HEK293 (cell line): Measurements from ENCODE around the gene ZNF488.

Experiments used
- CTCF ChIA-PET: fragments of 350-600 bp; formaldehyde crosslinking; extraction: SDS; loops from one replicate; lab custom pipeline; 2021; ENCODE audit warnings: antibody characterized with exemption; lab: Yijun Ruan, JAX
- POLR2A ChIA-PET: fragments of 300-600 bp; formaldehyde crosslinking; extraction: SDS; loops from one replicate; lab custom pipeline; 2020; ENCODE audit warnings: antibody characterized with exemption, inconsistent platforms; lab: Yijun Ruan, JAX
- H3K27ac ChIP-seq: fragments of 200-500 bp; sonication (Bioruptor generic); 2 replicates; pipeline ENCODE4 v1.5.1; 2014; ENCODE audit warnings: low read depth, low read length, control low read depth, inconsistent platforms; ENCODE audit errors: extremely low read depth
- H3K36me3 ChIP-seq, 2 experiments: fragments of 200-500 bp in 1 of 2; sonication (Bioruptor generic) in 1 of 2; 1 replicate in 1 of 2; 2 replicates in 1 of 2; pipeline ENCODE4 v1.5.1; 2014 to 2017; ENCODE audit warnings: inconsistent platforms in 2 of 2, low read length in 2 of 2; ENCODE audit not compliant: control insufficient read depth in 2 of 2, insufficient read depth in 1 of 2
- H3K4me1 ChIP-seq: fragments of 200-500 bp; sonication (Bioruptor generic); 2 replicates; pipeline ENCODE4 v1.5.1; 2014; ENCODE audit warnings: mild to moderate bottlenecking, low read length, inconsistent platforms; ENCODE audit not compliant: control insufficient read depth, insufficient read depth
- H3K4me3 ChIP-seq: 2 replicates; pipeline ENCODE4 v1.5.1; 2011; ENCODE audit warnings: low read depth, mild to moderate bottlenecking, control low read depth, low read length, moderate library complexity
- H3K9me3 ChIP-seq: fragments of 200-500 bp; sonication (Bioruptor generic); 2 replicates; pipeline ENCODE4 v1.5.1; 2014; ENCODE audit warnings: low read depth, low read length, inconsistent platforms; ENCODE audit not compliant: control insufficient read depth, insufficient read depth
- KLF10 ChIP-seq: fragments of 450-650 bp; IDR thresholded peaks from 2 replicates; pipeline ENCODE4 v1.5.1; 2018; ENCODE audit warnings: missing biosample characterization, mild to moderate bottlenecking, missing genetic modification characterization
- RBAK ChIP-seq: fragments of 450-650 bp; formaldehyde crosslinking; IDR thresholded peaks from 2 replicates; pipeline ENCODE4 v1.5.1; 2016; ENCODE audit warnings: missing biosample characterization, missing genetic modification characterization
- SETDB1 ChIP-seq: IDR thresholded peaks from one replicate; pipeline ENCODE4 v1.6.1; 2017; ENCODE audit warnings: mild to moderate bottlenecking, low read length, moderate library complexity, mixed read lengths; ENCODE audit not compliant: insufficient read length
- YY1 ChIP-seq: fragments of 450-650 bp; formaldehyde crosslinking; IDR thresholded peaks from 2 replicates; pipeline ENCODE4 v1.5.1; 2018; ENCODE audit warnings: missing biosample characterization, missing genetic modification characterization
- ZBTB7A ChIP-seq: fragments of 450-650 bp; formaldehyde crosslinking; IDR thresholded peaks from 2 replicates; pipeline ENCODE4 v1.5.1; 2016; ENCODE audit warnings: low read depth, missing biosample characterization, missing genetic modification characterization
- ZBTB8A ChIP-seq: fragments of 450-650 bp; formaldehyde crosslinking; IDR thresholded peaks from 2 replicates; pipeline ENCODE4 v1.5.1; 2016; ENCODE audit warnings: missing biosample characterization, missing genetic modification characterization
- ZNF292 ChIP-seq: fragments of 450-650 bp; formaldehyde crosslinking; IDR thresholded peaks from 2 replicates; pipeline ENCODE4 v1.5.1; 2016; ENCODE audit warnings: low read depth, missing biosample characterization, missing genetic modification characterization, borderline replicate concordance
- ZNF354C ChIP-seq: fragments of 450-650 bp; formaldehyde crosslinking; IDR thresholded peaks from 2 replicates; pipeline ENCODE4 v1.5.1; 2016; ENCODE audit warnings: missing biosample characterization, missing genetic modification characterization, low read depth, borderline replicate concordance
- ZNF391 ChIP-seq: fragments of 450-650 bp; formaldehyde crosslinking; IDR thresholded peaks from 2 replicates; pipeline ENCODE4 v1.5.1; 2016; ENCODE audit warnings: low read depth, missing biosample characterization, missing genetic modification characterization, borderline replicate concordance
- ZNF394 ChIP-seq: fragments of 450-650 bp; formaldehyde crosslinking; IDR thresholded peaks from 2 replicates; pipeline ENCODE4 v1.5.1; 2016; ENCODE audit warnings: missing biosample characterization, missing genetic modification characterization, mild to moderate bottlenecking, moderate library complexity, borderline replicate concordance
- ZNF561 ChIP-seq: fragments of 450-650 bp; IDR thresholded peaks from 2 replicates; pipeline ENCODE4 v1.5.1; 2018; ENCODE audit warnings: missing biosample characterization, missing genetic modification characterization, borderline replicate concordance
- TF ChIP-seq, protein P1 (sequence below): fragments of 450-650 bp; IDR thresholded peaks from 2 replicates; pipeline ENCODE4 v1.5.1; 2018; ENCODE audit warnings: missing biosample characterization, mild to moderate bottlenecking, missing genetic modification characterization
- TF ChIP-seq, protein P2 (sequence below): fragments of 450-650 bp; formaldehyde crosslinking; IDR thresholded peaks from 2 replicates; pipeline ENCODE4 v1.5.1; 2016; ENCODE audit warnings: missing biosample characterization, missing genetic modification characterization, borderline replicate concordance
- TF ChIP-seq, protein P3 (sequence below): fragments of 450-650 bp; formaldehyde crosslinking; IDR thresholded peaks from 2 replicates; pipeline ENCODE4 v1.5.1; 2016; ENCODE audit warnings: missing biosample characterization, missing genetic modification characterization

Gene ZNF488

DNA sequence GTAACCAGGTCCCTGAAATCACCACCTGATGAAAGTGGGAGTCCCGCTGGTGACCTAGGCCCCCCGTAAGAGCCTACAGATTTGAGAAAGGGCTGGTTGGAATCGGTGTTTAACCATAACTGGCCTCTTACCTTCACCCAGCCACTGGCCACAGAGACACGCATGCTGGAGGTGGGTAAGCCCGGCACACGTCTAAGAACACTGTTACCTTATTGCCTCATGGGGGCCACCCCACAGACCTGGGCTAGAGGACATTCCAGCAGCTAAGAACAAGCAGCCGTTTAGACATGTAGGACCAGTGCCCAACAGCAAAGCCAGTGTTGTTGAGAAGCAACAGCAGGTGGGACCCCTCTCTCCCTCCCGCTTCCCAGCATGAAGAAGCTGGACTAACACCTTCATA is 64.3 kb downstream of the ZNF488 start (continued):
- TF ChIP-seq YY1 (tag by site-specific recombination) = no peak
- TF ChIP-seq, protein P1, sequence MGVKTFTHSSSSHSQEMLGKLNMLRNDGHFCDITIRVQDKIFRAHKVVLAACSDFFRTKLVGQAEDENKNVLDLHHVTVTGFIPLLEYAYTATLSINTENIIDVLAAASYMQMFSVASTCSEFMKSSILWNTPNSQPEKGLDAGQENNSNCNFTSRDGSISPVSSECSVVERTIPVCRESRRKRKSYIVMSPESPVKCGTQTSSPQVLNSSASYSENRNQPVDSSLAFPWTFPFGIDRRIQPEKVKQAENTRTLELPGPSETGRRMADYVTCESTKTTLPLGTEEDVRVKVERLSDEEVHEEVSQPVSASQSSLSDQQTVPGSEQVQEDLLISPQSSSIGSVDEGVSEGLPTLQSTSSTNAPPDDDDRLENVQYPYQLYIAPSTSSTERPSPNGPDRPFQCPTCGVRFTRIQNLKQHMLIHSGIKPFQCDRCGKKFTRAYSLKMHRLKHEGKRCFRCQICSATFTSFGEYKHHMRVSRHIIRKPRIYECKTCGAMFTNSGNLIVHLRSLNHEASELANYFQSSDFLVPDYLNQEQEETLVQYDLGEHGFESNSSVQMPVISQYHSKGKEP (tag by site-specific recombination) = no peak
- TF ChIP-seq, all 188 proteins: peak for 0

DNA sequence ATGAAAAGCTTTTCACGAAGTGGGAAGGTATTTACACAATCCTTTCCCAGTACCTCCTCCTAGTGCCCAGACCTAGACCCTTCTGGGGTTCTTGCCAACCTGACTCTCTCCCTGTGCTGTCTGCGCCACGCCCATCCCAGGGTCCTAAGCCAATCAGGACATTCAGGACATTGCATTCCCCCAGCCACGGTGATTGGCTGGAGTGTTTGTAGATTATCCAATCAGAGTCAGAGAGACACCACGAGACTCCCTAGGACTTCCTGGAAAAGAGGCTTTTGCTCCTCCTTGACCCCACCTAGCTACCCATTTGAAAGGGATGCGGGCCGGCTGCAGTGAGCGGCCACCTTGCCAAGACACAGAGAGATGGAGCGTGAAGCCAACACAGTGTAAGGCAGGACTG is 65.4 kb downstream of the ZNF488 start:
- TF ChIP-seq, protein P2, sequence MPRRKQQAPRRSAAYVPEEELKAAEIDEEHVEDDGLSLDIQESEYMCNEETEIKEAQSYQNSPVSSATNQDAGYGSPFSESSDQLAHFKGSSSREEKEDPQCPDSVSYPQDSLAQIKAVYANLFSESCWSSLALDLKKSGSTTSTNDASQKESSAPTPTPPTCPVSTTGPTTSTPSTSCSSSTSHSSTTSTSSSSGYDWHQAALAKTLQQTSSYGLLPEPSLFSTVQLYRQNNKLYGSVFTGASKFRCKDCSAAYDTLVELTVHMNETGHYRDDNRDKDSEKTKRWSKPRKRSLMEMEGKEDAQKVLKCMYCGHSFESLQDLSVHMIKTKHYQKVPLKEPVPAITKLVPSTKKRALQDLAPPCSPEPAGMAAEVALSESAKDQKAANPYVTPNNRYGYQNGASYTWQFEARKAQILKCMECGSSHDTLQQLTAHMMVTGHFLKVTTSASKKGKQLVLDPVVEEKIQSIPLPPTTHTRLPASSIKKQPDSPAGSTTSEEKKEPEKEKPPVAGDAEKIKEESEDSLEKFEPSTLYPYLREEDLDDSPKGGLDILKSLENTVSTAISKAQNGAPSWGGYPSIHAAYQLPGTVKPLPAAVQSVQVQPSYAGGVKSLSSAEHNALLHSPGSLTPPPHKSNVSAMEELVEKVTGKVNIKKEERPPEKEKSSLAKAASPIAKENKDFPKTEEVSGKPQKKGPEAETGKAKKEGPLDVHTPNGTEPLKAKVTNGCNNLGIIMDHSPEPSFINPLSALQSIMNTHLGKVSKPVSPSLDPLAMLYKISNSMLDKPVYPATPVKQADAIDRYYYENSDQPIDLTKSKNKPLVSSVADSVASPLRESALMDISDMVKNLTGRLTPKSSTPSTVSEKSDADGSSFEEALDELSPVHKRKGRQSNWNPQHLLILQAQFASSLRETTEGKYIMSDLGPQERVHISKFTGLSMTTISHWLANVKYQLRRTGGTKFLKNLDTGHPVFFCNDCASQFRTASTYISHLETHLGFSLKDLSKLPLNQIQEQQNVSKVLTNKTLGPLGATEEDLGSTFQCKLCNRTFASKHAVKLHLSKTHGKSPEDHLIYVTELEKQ (tag by site-specific recombination) = no peak
- TF ChIP-seq ZNF391 (tag by site-specific recombination) = no peak
- no peak for TF ChIP-seq ZNF394 (tag by site-specific recombination)
- Histone ChIP-seq H3K36me3 (no peaks in the 10 kb centered on the region), H3K4me3 (no peak overlapping the region), H3K4me1 (no peaks in the 10 kb centered on the region), H3K27ac (no peak overlapping the region), H3K9me3 (no peaks in the 10 kb centered on the region)
- POLR2A ChIA-PET = no interaction called here
- CTCF ChIA-PET = interaction anchor here (0.5 to 0.8 kb wide), 2 partner anchors 85 to 294 kb away, joined by 3 to 4 read pairs; no protein-coding TSS in a partner anchor

DNA sequence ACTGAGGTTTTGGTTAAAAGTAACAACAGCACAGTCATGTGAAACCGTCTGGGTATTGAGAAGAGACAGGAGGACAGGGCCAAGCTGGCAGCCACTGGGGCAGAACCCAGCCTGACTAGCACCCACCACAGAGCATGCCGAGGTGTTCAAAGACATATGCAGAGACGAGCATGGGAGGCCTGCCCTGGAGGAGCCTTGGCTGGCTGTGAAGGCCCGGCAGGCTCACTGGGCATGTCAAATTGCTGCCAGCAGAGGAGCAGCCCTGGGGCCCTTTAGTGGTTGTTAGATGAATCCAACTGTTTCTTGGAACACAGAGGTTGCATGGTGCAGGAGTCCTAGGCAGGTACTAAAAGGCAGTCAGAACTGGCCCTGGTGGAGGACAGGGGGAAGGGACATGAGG is 66.8 kb downstream of the ZNF488 start:
- no peaks in the 10 kb centered on the region for H3K9me3 ChIP-seq
- no peak overlapping the region for H3K27ac ChIP-seq
- TF ChIP-seq SETDB1 (no peak), ZNF394 (tag by site-specific recombination) (no peak), ZNF292 (tag by site-specific recombination) (no peak), KLF10 (tag by site-specific recombination) (no peak), RBAK (no peak), ZBTB7A (tag by site-specific recombination) (no peak), ZBTB8A (tag by site-specific recombination) (no peak), ZNF354C (tag by site-specific recombination) (no peak), ZNF561 (tag by site-specific recombination) (no peak)
- TF ChIP-seq, protein P3, sequence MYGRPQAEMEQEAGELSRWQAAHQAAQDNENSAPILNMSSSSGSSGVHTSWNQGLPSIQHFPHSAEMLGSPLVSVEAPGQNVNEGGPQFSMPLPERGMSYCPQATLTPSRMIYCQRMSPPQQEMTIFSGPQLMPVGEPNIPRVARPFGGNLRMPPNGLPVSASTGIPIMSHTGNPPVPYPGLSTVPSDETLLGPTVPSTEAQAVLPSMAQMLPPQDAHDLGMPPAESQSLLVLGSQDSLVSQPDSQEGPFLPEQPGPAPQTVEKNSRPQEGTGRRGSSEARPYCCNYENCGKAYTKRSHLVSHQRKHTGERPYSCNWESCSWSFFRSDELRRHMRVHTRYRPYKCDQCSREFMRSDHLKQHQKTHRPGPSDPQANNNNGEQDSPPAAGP (tag by site-specific recombination) = no peak
- no peaks in the 10 kb centered on the region for H3K36me3 ChIP-seq
- ChIA-PET POLR2A (no interaction called here), CTCF (interaction anchor here (2.0 kb wide), 1 partner anchor 291 kb away, joined by 9 read pairs; no protein-coding TSS in a partner anchor)
- no peak overlapping the region for H3K4me3 ChIP-seq
- H3K4me1 ChIP-seq = no peaks in the 10 kb centered on the region
